DOHH2 (cell line): Measurements from ENCODE around the gene SAMD4A.

ENCODE experiments used
- CTCF ChIP-seq: fragments of 200-600 bp; sonication (generic); IDR thresholded peaks from one replicate; pipeline ENCODE4 v1.5.1; 2014; ENCODE audit warnings: antibody characterized with exemption, mild to moderate bottlenecking, low read depth, low read length; ENCODE audit not compliant: poor library complexity, severe bottlenecking
- EZH2phosphoT487 ChIP-seq: fragments of 200-600 bp; sonication (generic); IDR thresholded peaks from 2 replicates; pipeline ENCODE4 v1.6.1; 2017; ENCODE audit warnings: borderline replicate concordance, mild to moderate bottlenecking, antibody characterized with exemption, low read length, moderate library complexity, mixed read lengths

- no peak for TF ChIP-seq CTCF
- TF ChIP-seq EZH2phosphoT487: no peak
These were observed 10.4 kb upstream of the SAMD4A start for GRCh38 chr14:54556535-54556934.
